WTC11 (cell line): ENCODE measurements around the gene TBX4. TPM values are rescaled to one million over a fixed set of nuclear protein-coding genes. Genes with fewer than 3 reads are reported as not detected.

Source experiments
- ATAC-seq: fragments of 200-7000 bp; cut with Tn5 transposase; 2 replicates; pipeline ENCODE4 v1.10.0; 2021; ENCODE audit warnings: mild to moderate bottlenecking, moderate library complexity
- CTCF ChIA-PET: fragments of 300-600 bp; sonication (Branson Sonifier 250); formaldehyde crosslinking; loops from one replicate; lab custom pipeline; 2021; ENCODE audit warnings: antibody characterized with exemption; lab: Charles Lee
- POLR2A ChIA-PET: fragments of 350-600 bp; sonication (Branson Sonifier 250); formaldehyde crosslinking; loops from one replicate; lab custom pipeline; 2021; ENCODE audit warnings: antibody characterized with exemption; lab: Charles Lee
- DNase-seq: peaks from one replicate; pipeline ENCODE4 v3.0.0; 2021; ENCODE audit warnings: low spot score
- H3K27ac Mint-ChIP-seq: 2 replicates; pipeline ENCODE4 v1.8.0; 2021; ENCODE audit warnings: mixed read lengths
- H3K27me3 Mint-ChIP-seq: 2 replicates; pipeline ENCODE4 v1.8.0; 2021; ENCODE audit warnings: low read depth, mild to moderate bottlenecking, moderate library complexity, mixed read lengths
- H3K36me3 Mint-ChIP-seq: 2 replicates; pipeline ENCODE4 v1.8.0; 2021; ENCODE audit warnings: mixed read lengths
- H3K4me1 Mint-ChIP-seq: 2 replicates; pipeline ENCODE4 v1.8.0; 2022; ENCODE audit warnings: mixed read lengths
- H3K4me3 Mint-ChIP-seq: 2 replicates; pipeline ENCODE4 v1.8.0; 2021; ENCODE audit warnings: mild to moderate bottlenecking, moderate library complexity, mixed read lengths
- H3K9me3 Mint-ChIP-seq: 2 replicates; pipeline ENCODE4 v1.8.0; 2021; ENCODE audit warnings: mixed read lengths
- ATF2 ChIP-seq: sonication (generic); formaldehyde crosslinking; IDR thresholded peaks from 2 replicates; pipeline ENCODE4 v1.8.1; 2022; ENCODE audit warnings: low read depth, missing genetic modification reagents, borderline replicate concordance
- ATF3 ChIP-seq: sonication (generic); formaldehyde crosslinking; conservative IDR thresholded peaks from 2 replicates; pipeline ENCODE4 v1.8.1; 2022; ENCODE audit warnings: mild to moderate bottlenecking, missing genetic modification reagents
- CBFB ChIP-seq: sonication (generic); formaldehyde crosslinking; IDR thresholded peaks from 2 replicates; pipeline ENCODE4 v1.8.1; 2022; ENCODE audit warnings: mild to moderate bottlenecking, low read depth, missing genetic modification reagents
- E2F1 ChIP-seq: sonication (generic); formaldehyde crosslinking; IDR thresholded peaks from 2 replicates; pipeline ENCODE4 v1.8.0; 2022; ENCODE audit warnings: mild to moderate bottlenecking, missing genetic modification reagents
- E2F4 ChIP-seq: sonication (generic); formaldehyde crosslinking; IDR thresholded peaks from 2 replicates; pipeline ENCODE4 v1.8.1; 2022; ENCODE audit warnings: low read depth, mild to moderate bottlenecking, moderate library complexity, missing genetic modification reagents, borderline replicate concordance
- JAZF1 ChIP-seq: fragments of 250-450 bp; sonication (Bioruptor Pico); IDR thresholded peaks from 2 replicates; pipeline ENCODE4 v1.9.0; 2021; ENCODE audit warnings: moderate library complexity, mild to moderate bottlenecking, inconsistent platforms
- MYBL2 ChIP-seq: sonication (generic); formaldehyde crosslinking; IDR thresholded peaks from 2 replicates; pipeline ENCODE4 v1.8.1; 2023; ENCODE audit warnings: mild to moderate bottlenecking, moderate library complexity, missing genetic modification reagents
- NFYB ChIP-seq: sonication (generic); formaldehyde crosslinking; conservative IDR thresholded peaks from 2 replicates; pipeline ENCODE4 v1.8.0; 2022; ENCODE audit warnings: low read depth, missing genetic modification reagents
- SOX15 ChIP-seq: fragments of 250-450 bp; sonication (Bioruptor Pico); IDR thresholded peaks from 2 replicates; pipeline ENCODE4 v1.9.0; 2021; ENCODE audit warnings: mild to moderate bottlenecking
- ZBTB43 ChIP-seq: sonication (generic); formaldehyde crosslinking; IDR thresholded peaks from 2 replicates; pipeline ENCODE4 v1.8.1; 2023; ENCODE audit warnings: mild to moderate bottlenecking, missing genetic modification reagents
- ZMAT4 ChIP-seq: fragments of 250-450 bp; sonication (Bioruptor Pico); IDR thresholded peaks from 2 replicates; pipeline ENCODE4 v1.9.0; 2021; ENCODE audit warnings: mild to moderate bottlenecking
- ZNF138 ChIP-seq: sonication (generic); formaldehyde crosslinking; conservative IDR thresholded peaks from 2 replicates; pipeline ENCODE4 v1.8.1; 2022; ENCODE audit warnings: mild to moderate bottlenecking, moderate library complexity, missing genetic modification reagents
- ZNF263 ChIP-seq: sonication (generic); formaldehyde crosslinking; IDR thresholded peaks from 2 replicates; pipeline ENCODE4 v1.8.1; 2022; ENCODE audit warnings: low read depth, mild to moderate bottlenecking, moderate library complexity, missing genetic modification reagents
- ZNF532 ChIP-seq: fragments of 250-450 bp; sonication (Bioruptor Pico); IDR thresholded peaks from 2 replicates; pipeline ENCODE4 v1.9.0; 2021; ENCODE audit warnings: mild to moderate bottlenecking, borderline replicate concordance
- ZNF671 ChIP-seq: fragments of 250-450 bp; sonication (Bioruptor Pico); IDR thresholded peaks from 2 replicates; pipeline ENCODE4 v1.8.0; 2021; ENCODE audit warnings: mild to moderate bottlenecking
- total RNA-seq: library from RNA; stranded (reverse); gene quantifications from 3 replicates; pipeline ENCODE4 v1.2.3, GENCODE V29; 2021

Gene TBX4
- total RNA-seq, 1 experiment from 2014 or later: not detected

GRCh38 chr17:61482467-61482866, 30.2 kb downstream of the TBX4 start (continued):
- no peak for TF ChIP-seq ZBTB43

GRCh38 chr17:61483778-61484116, 31.5 kb downstream of the TBX4 start:
- ChIA-PET POLR2A (no interaction called here), CTCF (no interaction called here)
- no peak for ATAC-seq
- Mint-ChIP-seq H3K36me3 (no peaks in the 10 kb centered on the region), H3K4me3 (no peak overlapping the region), H3K27me3 (no peaks in the 10 kb centered on the region), H3K4me1 (peaks cover 9% of the 10 kb centered on the region), H3K27ac (no peak overlapping the region), H3K9me3 (no peaks in the 10 kb centered on the region)
- TF ChIP-seq CBFB (CRISPR knock-in tag) (no peak), SOX15 (CRISPR knock-in tag) (no peak), ZNF671 (CRISPR knock-in tag) (no peak), ATF3 (no peak), ZNF532 (CRISPR knock-in tag) (no peak), E2F4 (CRISPR knock-in tag) (no peak), MYBL2 (CRISPR knock-in tag) (no peak), ZNF263 (CRISPR knock-in tag) (no peak), ZNF138 (CRISPR knock-in tag) (no peak)
- no peak for DNase-seq

GRCh38 chr17:61484174-61484573, 32.0 kb downstream of the TBX4 start:
- H3K27ac Mint-ChIP-seq: no peak overlapping the region
- DNase-seq (no peak), ATAC-seq (no peak)
- POLR2A ChIA-PET: no interaction called here
- TF ChIP-seq ATF2 (CRISPR knock-in tag): no peak
- TF ChIP-seq ATF3: no peak
- TF ChIP-seq ZMAT4 (CRISPR knock-in tag): no peak
- no peak for TF ChIP-seq E2F1 (CRISPR knock-in tag)
- TF ChIP-seq NFYB (CRISPR knock-in tag): no peak
- TF ChIP-seq JAZF1 (CRISPR knock-in tag): no peak
- H3K4me1 Mint-ChIP-seq: peaks cover 9% of the 10 kb centered on the region
- CTCF ChIA-PET: no interaction called here
- H3K36me3 Mint-ChIP-seq: no peaks in the 10 kb centered on the region
- H3K27me3 Mint-ChIP-seq: no peaks in the 10 kb centered on the region
- H3K4me3 Mint-ChIP-seq: no peak overlapping the region
- H3K9me3 Mint-ChIP-seq: no peaks in the 10 kb centered on the region
